ENCODE results near the gene PCBP3. TPM values are rescaled to one million over a fixed set of nuclear protein-coding genes. Genes with fewer than 3 reads are reported as not detected.

Gene PCBP3
- total RNA-seq, 1 experiment from 2014 or later = not detected

GRCh38 chr21:45899317-45900033, 255.9 kb downstream of the PCBP3 start:
- no peak for TF ChIP-seq POLR2AphosphoS5 (IDR thresholded peaks at IDR 0.05; ENCODE audit: low read depth, low read length)
- TF ChIP-seq, protein P1, sequence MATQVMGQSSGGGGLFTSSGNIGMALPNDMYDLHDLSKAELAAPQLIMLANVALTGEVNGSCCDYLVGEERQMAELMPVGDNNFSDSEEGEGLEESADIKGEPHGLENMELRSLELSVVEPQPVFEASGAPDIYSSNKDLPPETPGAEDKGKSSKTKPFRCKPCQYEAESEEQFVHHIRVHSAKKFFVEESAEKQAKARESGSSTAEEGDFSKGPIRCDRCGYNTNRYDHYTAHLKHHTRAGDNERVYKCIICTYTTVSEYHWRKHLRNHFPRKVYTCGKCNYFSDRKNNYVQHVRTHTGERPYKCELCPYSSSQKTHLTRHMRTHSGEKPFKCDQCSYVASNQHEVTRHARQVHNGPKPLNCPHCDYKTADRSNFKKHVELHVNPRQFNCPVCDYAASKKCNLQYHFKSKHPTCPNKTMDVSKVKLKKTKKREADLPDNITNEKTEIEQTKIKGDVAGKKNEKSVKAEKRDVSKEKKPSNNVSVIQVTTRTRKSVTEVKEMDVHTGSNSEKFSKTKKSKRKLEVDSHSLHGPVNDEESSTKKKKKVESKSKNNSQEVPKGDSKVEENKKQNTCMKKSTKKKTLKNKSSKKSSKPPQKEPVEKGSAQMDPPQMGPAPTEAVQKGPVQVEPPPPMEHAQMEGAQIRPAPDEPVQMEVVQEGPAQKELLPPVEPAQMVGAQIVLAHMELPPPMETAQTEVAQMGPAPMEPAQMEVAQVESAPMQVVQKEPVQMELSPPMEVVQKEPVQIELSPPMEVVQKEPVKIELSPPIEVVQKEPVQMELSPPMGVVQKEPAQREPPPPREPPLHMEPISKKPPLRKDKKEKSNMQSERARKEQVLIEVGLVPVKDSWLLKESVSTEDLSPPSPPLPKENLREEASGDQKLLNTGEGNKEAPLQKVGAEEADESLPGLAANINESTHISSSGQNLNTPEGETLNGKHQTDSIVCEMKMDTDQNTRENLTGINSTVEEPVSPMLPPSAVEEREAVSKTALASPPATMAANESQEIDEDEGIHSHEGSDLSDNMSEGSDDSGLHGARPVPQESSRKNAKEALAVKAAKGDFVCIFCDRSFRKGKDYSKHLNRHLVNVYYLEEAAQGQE (IDR thresholded peaks at IDR 0.05; ENCODE audit: insufficient read depth in 1 of 2, low read depth in 2 of 2, low read length in 1 of 2) = no peak
- no peak for TF ChIP-seq CTCF (IDR thresholded peaks at IDR 0.05)
- TF ChIP-seq SIN3A (IDR thresholded peaks at IDR 0.05; ENCODE audit: borderline replicate concordance, insufficient read depth, low read depth, low read length) = no peak
- TF ChIP-seq TCF7L2 (IDR thresholded peaks at IDR 0.05; ENCODE audit: low read depth, low read length) = no peak
- H3K27me3 ChIP-seq (ENCODE audit: control insufficient read depth, insufficient read depth, low read length) = no peaks in the 10 kb centered on the region
- no peak for ATAC-seq
- POLR2A ChIA-PET = no interaction called here
- in situ Hi-C loops (cut with HindIII; ENCODE audit: low pct_unique_long_range_greater_than_20kb, low sequenced_read_pairs) = no loop called here
- H3K4me3 ChIP-seq (ENCODE audit: low read depth in 2 of 2, low read length in 2 of 2) = no peak overlapping the region
- H3K4me1 ChIP-seq (ENCODE audit: control insufficient read depth, insufficient read depth, low read length) = no peaks in the 10 kb centered on the region
- H3K36me3 ChIP-seq (ENCODE audit: control insufficient read depth, insufficient read depth, low read length) = no peaks in the 10 kb centered on the region
- intact Hi-C loops (cut with micrococcal nuclease; ENCODE audit: unreplicated experiment) = no loop called here
- CTCF ChIA-PET = no interaction called here
- H3K27ac ChIP-seq (ENCODE audit: low read length) = no peak overlapping the region
- BruUV-seq (replicated peaks) = no TSS peak
- DNase-seq (ENCODE audit: low read depth, low spot score) = no peak
- no peaks in the 10 kb centered on the region for H3K9me3 ChIP-seq (ENCODE audit: control insufficient read depth, insufficient read depth, low read depth, low read length)

GRCh38 chr21:45900034-45900868, 256.7 kb downstream of the PCBP3 start:
- Histone ChIP-seq H3K9me3 (ENCODE audit: control insufficient read depth, insufficient read depth, low read depth, low read length) (no peaks in the 10 kb centered on the region), H3K4me3 (ENCODE audit: low read depth in 2 of 2, low read length in 2 of 2) (no peak overlapping the region), H3K36me3 (ENCODE audit: control insufficient read depth, insufficient read depth, low read length) (no peaks in the 10 kb centered on the region), H3K27ac (ENCODE audit: low read length) (no peak overlapping the region), H3K27me3 (ENCODE audit: control insufficient read depth, insufficient read depth, low read length) (no peaks in the 10 kb centered on the region), H3K4me1 (ENCODE audit: control insufficient read depth, insufficient read depth, low read length) (no peaks in the 10 kb centered on the region)
- BruUV-seq (replicated peaks) = no TSS peak
- no peak for DNase-seq (ENCODE audit: low read depth, low spot score)
- TF ChIP-seq CTCF (IDR thresholded peaks at IDR 0.05) (no peak), POLR2AphosphoS5 (IDR thresholded peaks at IDR 0.05; ENCODE audit: low read depth, low read length) (no peak)
- POLR2A ChIA-PET = no interaction called here
- intact Hi-C loops (cut with micrococcal nuclease; ENCODE audit: unreplicated experiment) = no loop called here
- CTCF ChIA-PET = no interaction called here
- ATAC-seq = no peak
- in situ Hi-C loops (cut with HindIII; ENCODE audit: low pct_unique_long_range_greater_than_20kb, low sequenced_read_pairs) = no loop called here

Data from Panc1 (cell line).